ENCODE measurements around the gene CADPS. TPM values are rescaled to one million over a fixed set of nuclear protein-coding genes. Genes with fewer than 3 reads are reported as not detected.
A peak's percentile ranks its signal among the peaks of the same experiment; 100 is the strongest.

Gene CADPS
- total RNA-seq, 1 experiment from 2014 or later, result not detected

DNA sequence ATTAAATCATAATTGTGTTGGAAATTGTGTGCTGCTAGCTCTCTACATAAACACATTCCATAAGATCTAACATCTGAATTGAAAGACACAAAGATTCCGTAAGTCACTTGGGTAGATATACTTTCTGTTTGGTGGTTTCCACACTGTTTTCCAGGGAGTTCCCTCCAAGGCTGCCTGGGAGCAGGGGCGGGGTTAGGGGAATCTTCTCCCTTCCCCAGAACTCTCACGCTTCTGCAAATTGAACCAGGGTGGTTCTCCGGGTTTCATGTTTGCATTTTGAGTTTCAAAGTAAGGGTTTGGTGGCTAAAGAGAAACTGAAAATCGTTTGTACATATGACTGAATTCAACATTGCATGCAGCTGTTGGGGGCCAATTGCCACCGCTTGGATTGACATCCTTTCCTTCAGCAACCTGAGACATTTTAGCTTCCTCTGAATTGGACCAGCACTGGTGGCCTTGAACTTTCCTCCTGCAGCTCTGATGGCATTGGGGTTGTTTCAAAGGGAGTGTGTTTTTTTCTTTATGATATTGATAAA is 309.1 kb downstream of the CADPS start:
- Histone ChIP-seq H3K4me3 (ENCODE audit: low read length) (no peak overlapping the region), H3F3A (ENCODE audit: low read length, unreplicated experiment) (no peaks in the 10 kb centered on the region), H3K9ac (ENCODE audit: low read length) (no peak overlapping the region), H3K27me3 (ENCODE audit: low read length) (no peaks in the 10 kb centered on the region), H3K9me2 (replicated peaks; ENCODE audit: low read length) (no peaks in the 10 kb centered on the region), H2AFZ (ENCODE audit: low read length) (no peak overlapping the region), H4K20me1 (ENCODE audit: low read length) (no peaks in the 10 kb centered on the region), H3K9me3 (ENCODE audit: low read length) (no peaks in the 10 kb centered on the region), H3K36me3 (ENCODE audit: low read depth, low read length) (no peaks in the 10 kb centered on the region), H3K27ac (ENCODE audit: low read length) (no peak overlapping the region), H3K79me2 (ENCODE audit: low read length) (no peaks in the 10 kb centered on the region), H3K4me1 (ENCODE audit: insufficient read depth, low read length) (no peaks in the 10 kb centered on the region), H3K4me2 (ENCODE audit: low read length) (no peak overlapping the region)
- intact Hi-C loops (cut with micrococcal nuclease), result no loop called here
- CTCF ChIA-PET, result no interaction called here
- BruUV-seq (replicated peaks), result no TSS peak
- DNase-seq, result no peak
- POLR2A ChIA-PET (ENCODE audit: unreplicated experiment), result no interaction called here
- no peak for TF ChIP-seq EZH2 (IDR thresholded peaks at IDR 0.05; ENCODE audit: low read length, unreplicated experiment)
- TF ChIP-seq, protein P1, sequence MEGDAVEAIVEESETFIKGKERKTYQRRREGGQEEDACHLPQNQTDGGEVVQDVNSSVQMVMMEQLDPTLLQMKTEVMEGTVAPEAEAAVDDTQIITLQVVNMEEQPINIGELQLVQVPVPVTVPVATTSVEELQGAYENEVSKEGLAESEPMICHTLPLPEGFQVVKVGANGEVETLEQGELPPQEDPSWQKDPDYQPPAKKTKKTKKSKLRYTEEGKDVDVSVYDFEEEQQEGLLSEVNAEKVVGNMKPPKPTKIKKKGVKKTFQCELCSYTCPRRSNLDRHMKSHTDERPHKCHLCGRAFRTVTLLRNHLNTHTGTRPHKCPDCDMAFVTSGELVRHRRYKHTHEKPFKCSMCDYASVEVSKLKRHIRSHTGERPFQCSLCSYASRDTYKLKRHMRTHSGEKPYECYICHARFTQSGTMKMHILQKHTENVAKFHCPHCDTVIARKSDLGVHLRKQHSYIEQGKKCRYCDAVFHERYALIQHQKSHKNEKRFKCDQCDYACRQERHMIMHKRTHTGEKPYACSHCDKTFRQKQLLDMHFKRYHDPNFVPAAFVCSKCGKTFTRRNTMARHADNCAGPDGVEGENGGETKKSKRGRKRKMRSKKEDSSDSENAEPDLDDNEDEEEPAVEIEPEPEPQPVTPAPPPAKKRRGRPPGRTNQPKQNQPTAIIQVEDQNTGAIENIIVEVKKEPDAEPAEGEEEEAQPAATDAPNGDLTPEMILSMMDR (conservative IDR thresholded peaks at IDR 0.05; ENCODE audit: low read depth, low read length), result no peak
- TF ChIP-seq EZH2phosphoT487 (IDR thresholded peaks at IDR 0.05; ENCODE audit: borderline replicate concordance, low read length), result no peak
- ATAC-seq, result no peak

DNA sequence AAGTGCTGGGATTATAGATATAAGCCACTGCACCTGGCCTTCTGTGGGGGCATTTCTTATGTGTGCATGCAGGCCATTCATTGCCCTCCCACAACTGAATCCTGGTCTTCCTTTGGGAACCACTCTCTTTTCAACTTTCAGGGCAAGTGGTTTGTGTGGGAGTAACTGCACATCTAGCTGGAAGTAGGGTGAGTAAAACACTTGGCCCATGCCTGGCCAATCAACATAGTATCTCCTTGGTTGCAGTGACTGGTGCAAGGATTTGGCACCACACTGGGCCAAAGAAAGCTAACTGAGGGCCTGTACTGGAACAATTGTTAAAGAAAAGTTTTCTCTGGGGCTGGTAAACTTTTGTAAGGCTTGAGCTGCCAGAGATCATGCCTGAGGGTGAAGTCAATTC is 312.6 kb downstream of the CADPS start:
- no peaks in the 10 kb centered on the region for H3K79me2 ChIP-seq (ENCODE audit: low read length)
- no peaks in the 10 kb centered on the region for H3K9me2 ChIP-seq (replicated peaks; ENCODE audit: low read length)
- no peak for TF ChIP-seq EZH2phosphoT487 (IDR thresholded peaks at IDR 0.05; ENCODE audit: borderline replicate concordance, low read length)
- TF ChIP-seq, protein P1 (conservative IDR thresholded peaks at IDR 0.05; ENCODE audit: low read depth, low read length), result no peak
- no peak for TF ChIP-seq EZH2 (IDR thresholded peaks at IDR 0.05; ENCODE audit: low read length, unreplicated experiment)
- no peak overlapping the region for H2AFZ ChIP-seq (ENCODE audit: low read length)
- ATAC-seq, result no peak
- no TSS peak for BruUV-seq (replicated peaks)
- intact Hi-C loops (cut with micrococcal nuclease), result loop anchor here (5.0 kb wide), 1 partner anchor 40 kb away; no protein-coding TSS in a partner anchor
- H3K27ac ChIP-seq (ENCODE audit: low read length), result no peak overlapping the region
- H3K27me3 ChIP-seq (ENCODE audit: low read length), result no peaks in the 10 kb centered on the region
- H3K9me3 ChIP-seq (ENCODE audit: low read length), result no peaks in the 10 kb centered on the region
- no peaks in the 10 kb centered on the region for H3K36me3 ChIP-seq (ENCODE audit: low read depth, low read length)
- ChIA-PET CTCF (no interaction called here), POLR2A (ENCODE audit: unreplicated experiment) (no interaction called here)
- H3K9ac ChIP-seq (ENCODE audit: low read length), result no peak overlapping the region
- H3F3A ChIP-seq (ENCODE audit: low read length, unreplicated experiment), result no peaks in the 10 kb centered on the region
- H3K4me2 ChIP-seq (ENCODE audit: low read length), result no peak overlapping the region
- no peaks in the 10 kb centered on the region for H3K4me1 ChIP-seq (ENCODE audit: insufficient read depth, low read length)
- H3K4me3 ChIP-seq (ENCODE audit: low read length), result no peak overlapping the region
- DNase-seq, result no peak
- no peaks in the 10 kb centered on the region for H4K20me1 ChIP-seq (ENCODE audit: low read length)

DNA sequence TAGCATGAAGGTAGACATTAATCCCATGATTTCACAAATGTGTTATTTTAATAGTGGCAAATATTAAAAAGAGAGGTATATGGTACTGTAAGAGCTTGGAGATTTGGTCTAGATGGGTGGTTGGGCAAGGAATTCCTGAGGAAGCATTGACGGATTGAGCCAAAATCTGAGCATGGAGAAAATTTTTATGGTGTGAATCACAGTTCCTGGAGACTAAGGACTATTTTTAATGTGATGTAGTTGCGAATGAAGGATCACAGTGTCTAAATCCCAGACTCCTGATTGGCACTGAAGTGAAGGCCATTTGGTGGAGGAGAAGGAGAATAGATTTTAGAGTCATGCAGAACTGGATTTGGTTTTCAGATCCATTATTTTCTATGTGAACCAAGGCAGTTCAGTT is 313.2 kb downstream of the CADPS start:
- intact Hi-C loops (cut with micrococcal nuclease), result loop anchor here (5.0 kb wide), 1 partner anchor 40 kb away; no protein-coding TSS in a partner anchor
- Histone ChIP-seq H3K4me2 (ENCODE audit: low read length) (no peak overlapping the region), H3K4me1 (ENCODE audit: insufficient read depth, low read length) (no peaks in the 10 kb centered on the region), H3K27ac (ENCODE audit: low read length) (no peak overlapping the region), H3K9me2 (replicated peaks; ENCODE audit: low read length) (no peaks in the 10 kb centered on the region), H4K20me1 (ENCODE audit: low read length) (no peaks in the 10 kb centered on the region), H3K9me3 (ENCODE audit: low read length) (no peaks in the 10 kb centered on the region), H3K27me3 (ENCODE audit: low read length) (no peaks in the 10 kb centered on the region), H2AFZ (ENCODE audit: low read length) (no peak overlapping the region), H3F3A (ENCODE audit: low read length, unreplicated experiment) (no peaks in the 10 kb centered on the region), H3K36me3 (ENCODE audit: low read depth, low read length) (no peaks in the 10 kb centered on the region), H3K4me3 (ENCODE audit: low read length) (no peak overlapping the region), H3K79me2 (ENCODE audit: low read length) (no peaks in the 10 kb centered on the region), H3K9ac (ENCODE audit: low read length) (no peak overlapping the region)
- POLR2A ChIA-PET (ENCODE audit: unreplicated experiment), result no interaction called here
- peak; percentile 40 for ATAC-seq
- TF ChIP-seq EZH2phosphoT487 (IDR thresholded peaks at IDR 0.05; ENCODE audit: borderline replicate concordance, low read length) (no peak), EZH2 (IDR thresholded peaks at IDR 0.05; ENCODE audit: low read length, unreplicated experiment) (no peak)
- TF ChIP-seq, protein P1 (conservative IDR thresholded peaks at IDR 0.05; ENCODE audit: low read depth, low read length), result no peak
- no TSS peak for BruUV-seq (replicated peaks)
- CTCF ChIA-PET, result no interaction called here
- DNase-seq, result peak; percentile 35
